HepG2 (cell line): Measurements from ENCODE around the gene NDRG3. TPM values are rescaled to one million over a fixed set of nuclear protein-coding genes. Genes with fewer than 3 reads are reported as not detected.
A peak's percentile ranks its signal among the peaks of the same experiment; 100 is the strongest.

Experiments
- BCL6 ChIP-seq: IDR thresholded peaks from 2 replicates; pipeline ENCODE4 v1.6.1; 2016; ENCODE audit warnings: missing genetic modification reagents, missing compliant biosample characterization
- MTF1 ChIP-seq: sonication (generic); formaldehyde crosslinking; IDR thresholded peaks from 2 replicates; pipeline ENCODE4 v1.5.0; 2020; ENCODE audit warnings: missing genetic modification reagents
- NR2F2 ChIP-seq: IDR thresholded peaks from 2 replicates; pipeline ENCODE4 v1.6.1; 2012; ENCODE audit warnings: low read depth, inconsistent platforms, borderline replicate concordance
- SMAD1 ChIP-seq: sonication (generic); formaldehyde crosslinking; IDR thresholded peaks from 2 replicates; pipeline ENCODE4 v1.4.0; 2020; ENCODE audit warnings: missing genetic modification reagents, low read depth, mild to moderate bottlenecking, borderline replicate concordance
- TEAD3 ChIP-seq: optimal IDR thresholded peaks from 2 replicates; pipeline ENCODE3; 2016; ENCODE audit warnings: borderline replicate concordance
- TOE1 ChIP-seq: sonication (generic); formaldehyde crosslinking; IDR thresholded peaks from 2 replicates; pipeline ENCODE4 v1.4.0; 2020; ENCODE audit warnings: mild to moderate bottlenecking, missing genetic modification reagents
- YEATS2 ChIP-seq: sonication (generic); formaldehyde crosslinking; IDR thresholded peaks from 2 replicates; pipeline ENCODE4 v1.4.0; 2020; ENCODE audit warnings: missing genetic modification reagents, borderline replicate concordance
- YEATS4 ChIP-seq: sonication (generic); formaldehyde crosslinking; IDR thresholded peaks from 2 replicates; pipeline ENCODE4 v1.4.0; 2020; ENCODE audit warnings: missing genetic modification reagents, borderline replicate concordance
- ZNF10 ChIP-seq: sonication (generic); formaldehyde crosslinking; IDR thresholded peaks from 2 replicates; pipeline ENCODE4 v1.4.0; 2020; ENCODE audit warnings: mild to moderate bottlenecking, low read depth, missing genetic modification reagents, borderline replicate concordance
- ZNF281 ChIP-seq: sonication (generic); formaldehyde crosslinking; IDR thresholded peaks from 2 replicates; pipeline ENCODE4 v1.4.0; 2020; ENCODE audit warnings: missing genetic modification reagents, borderline replicate concordance
- ZNF292 ChIP-seq: sonication (generic); formaldehyde crosslinking; IDR thresholded peaks from 2 replicates; pipeline ENCODE4 v1.8.1; 2022; ENCODE audit warnings: mild to moderate bottlenecking, low read depth, missing genetic modification reagents, borderline replicate concordance
- ZNF33A ChIP-seq: sonication (generic); formaldehyde crosslinking; IDR thresholded peaks from 2 replicates; pipeline ENCODE4 v1.5.1; 2020; ENCODE audit warnings: missing genetic modification reagents, mild to moderate bottlenecking, moderate library complexity, borderline replicate concordance
- ZNF350 ChIP-seq: sonication (generic); formaldehyde crosslinking; IDR thresholded peaks from 2 replicates; pipeline ENCODE4 v1.4.0; 2020; ENCODE audit warnings: mild to moderate bottlenecking, low read depth, missing genetic modification reagents, borderline replicate concordance
- ZNF441 ChIP-seq: sonication (generic); formaldehyde crosslinking; IDR thresholded peaks from 2 replicates; pipeline ENCODE4 v1.7.0; 2021; ENCODE audit warnings: missing genetic modification reagents, borderline replicate concordance
- ZNF614 ChIP-seq: IDR thresholded peaks from 2 replicates; pipeline ENCODE4 v1.6.1; 2018; ENCODE audit warnings: missing biosample characterization, missing genetic modification reagents, inconsistent platforms, borderline replicate concordance
- ZNF720 ChIP-seq: sonication (generic); formaldehyde crosslinking; IDR thresholded peaks from 2 replicates; pipeline ENCODE4 v1.4.0; 2020; ENCODE audit warnings: missing genetic modification reagents
- ZNF746 ChIP-seq: sonication (generic); formaldehyde crosslinking; IDR thresholded peaks from 2 replicates; pipeline ENCODE4 v1.8.0; 2022; ENCODE audit warnings: mild to moderate bottlenecking, missing genetic modification reagents
- ZNF773 ChIP-seq: sonication (generic); formaldehyde crosslinking; IDR thresholded peaks from 2 replicates; pipeline ENCODE4 v1.4.0; 2020; ENCODE audit warnings: missing genetic modification reagents, borderline replicate concordance
- polyA plus RNA-seq, 8 experiments: library from polyadenylated mRNA; depleted of rRNA in 3 of 8; stranded (reverse) in 7 of 8; unstranded in 1 of 8; fragments of >200 nt; fragmentation: Illumina TruSeq in 4 of 8; extraction: Trizol in 4 of 8; gene quantifications; 2 replicates each; pipeline versions ENCODE4 v1.2.1 to v1.2.3, GENCODE V29; 2011 to 2016; ENCODE audit warnings: low read depth in 4 of 8, missing spikeins in 1 of 8, mixed read lengths in 1 of 8; ENCODE audit not compliant: insufficient read depth in 1 of 8
- total RNA-seq, 5 experiments: library from RNA; depleted of rRNA; stranded (reverse); fragments of >200 nt; fragmentation: Illumina TruSeq; extraction: Trizol; gene quantifications; 2 replicates each; pipeline ENCODE4 v1.2.3, GENCODE V29; 2016; ENCODE audit warnings: low read depth in 1 of 5
- TF ChIP-seq, protein P1 (sequence below): sonication (generic); formaldehyde crosslinking; IDR thresholded peaks from 2 replicates; pipeline ENCODE4 v1.5.1; 2020; ENCODE audit warnings: missing genetic modification reagents, mild to moderate bottlenecking, borderline replicate concordance
- TF ChIP-seq, protein P2 (sequence below): sonication (generic); formaldehyde crosslinking; IDR thresholded peaks from 2 replicates; pipeline ENCODE4 v1.5.0; 2020; ENCODE audit warnings: mild to moderate bottlenecking, missing genetic modification reagents
- TF ChIP-seq, protein P3 (sequence below): sonication (generic); formaldehyde crosslinking; IDR thresholded peaks from 2 replicates; pipeline ENCODE4 v1.5.0; 2020; ENCODE audit warnings: missing genetic modification reagents

The NDRG3 gene
- total and polyA plus RNA-seq, 2 of the 13 experiments (the other 11 are each of a cell fraction or from before 2014, with no cell fraction given): 36.0 to 40.5 TPM

- TF ChIP-seq ZNF350 (CRISPR knock-in tag): peak; percentile 9; the same call in 1 of the 2 replicates
- TF ChIP-seq ZNF10: 0 out of 2 replicates have a peak, but pooled peaks have one; percentile 56
- no peak for TF ChIP-seq TEAD3
- no peak for TF ChIP-seq ZNF614
- TF ChIP-seq ZNF773 (CRISPR knock-in tag): peak; percentile 42; the same call in 1 of the 2 replicates
- TF ChIP-seq TOE1: no peak
- no peak for TF ChIP-seq ZNF746
- TF ChIP-seq ZNF292 (CRISPR knock-in tag): no peak
- TF ChIP-seq, protein P1, sequence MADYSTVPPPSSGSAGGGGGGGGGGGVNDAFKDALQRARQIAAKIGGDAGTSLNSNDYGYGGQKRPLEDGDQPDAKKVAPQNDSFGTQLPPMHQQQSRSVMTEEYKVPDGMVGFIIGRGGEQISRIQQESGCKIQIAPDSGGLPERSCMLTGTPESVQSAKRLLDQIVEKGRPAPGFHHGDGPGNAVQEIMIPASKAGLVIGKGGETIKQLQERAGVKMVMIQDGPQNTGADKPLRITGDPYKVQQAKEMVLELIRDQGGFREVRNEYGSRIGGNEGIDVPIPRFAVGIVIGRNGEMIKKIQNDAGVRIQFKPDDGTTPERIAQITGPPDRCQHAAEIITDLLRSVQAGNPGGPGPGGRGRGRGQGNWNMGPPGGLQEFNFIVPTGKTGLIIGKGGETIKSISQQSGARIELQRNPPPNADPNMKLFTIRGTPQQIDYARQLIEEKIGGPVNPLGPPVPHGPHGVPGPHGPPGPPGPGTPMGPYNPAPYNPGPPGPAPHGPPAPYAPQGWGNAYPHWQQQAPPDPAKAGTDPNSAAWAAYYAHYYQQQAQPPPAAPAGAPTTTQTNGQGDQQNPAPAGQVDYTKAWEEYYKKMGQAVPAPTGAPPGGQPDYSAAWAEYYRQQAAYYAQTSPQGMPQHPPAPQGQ (CRISPR knock-in tag): no peak
- peak; percentile 55; the same call in 1 of the 2 replicates for TF ChIP-seq ZNF720 (CRISPR knock-in tag)
- TF ChIP-seq NR2F2: no peak
- TF ChIP-seq, protein P2, sequence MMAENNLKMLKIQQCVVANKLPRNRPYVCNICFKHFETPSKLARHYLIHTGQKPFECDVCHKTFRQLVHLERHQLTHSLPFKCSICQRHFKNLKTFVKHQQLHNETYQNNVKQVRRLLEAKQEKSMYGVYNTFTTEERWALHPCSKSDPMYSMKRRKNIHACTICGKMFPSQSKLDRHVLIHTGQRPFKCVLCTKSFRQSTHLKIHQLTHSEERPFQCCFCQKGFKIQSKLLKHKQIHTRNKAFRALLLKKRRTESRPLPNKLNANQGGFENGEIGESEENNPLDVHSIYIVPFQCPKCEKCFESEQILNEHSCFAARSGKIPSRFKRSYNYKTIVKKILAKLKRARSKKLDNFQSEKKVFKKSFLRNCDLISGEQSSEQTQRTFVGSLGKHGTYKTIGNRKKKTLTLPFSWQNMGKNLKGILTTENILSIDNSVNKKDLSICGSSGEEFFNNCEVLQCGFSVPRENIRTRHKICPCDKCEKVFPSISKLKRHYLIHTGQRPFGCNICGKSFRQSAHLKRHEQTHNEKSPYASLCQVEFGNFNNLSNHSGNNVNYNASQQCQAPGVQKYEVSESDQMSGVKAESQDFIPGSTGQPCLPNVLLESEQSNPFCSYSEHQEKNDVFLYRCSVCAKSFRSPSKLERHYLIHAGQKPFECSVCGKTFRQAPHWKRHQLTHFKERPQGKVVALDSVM (CRISPR knock-in tag): peak; percentile 82
- TF ChIP-seq, protein P3, sequence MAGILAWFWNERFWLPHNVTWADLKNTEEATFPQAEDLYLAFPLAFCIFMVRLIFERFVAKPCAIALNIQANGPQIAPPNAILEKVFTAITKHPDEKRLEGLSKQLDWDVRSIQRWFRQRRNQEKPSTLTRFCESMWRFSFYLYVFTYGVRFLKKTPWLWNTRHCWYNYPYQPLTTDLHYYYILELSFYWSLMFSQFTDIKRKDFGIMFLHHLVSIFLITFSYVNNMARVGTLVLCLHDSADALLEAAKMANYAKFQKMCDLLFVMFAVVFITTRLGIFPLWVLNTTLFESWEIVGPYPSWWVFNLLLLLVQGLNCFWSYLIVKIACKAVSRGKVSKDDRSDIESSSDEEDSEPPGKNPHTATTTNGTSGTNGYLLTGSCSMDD (CRISPR knock-in tag): 0 out of 2 replicates have a peak, but pooled peaks have one; percentile 19
- no peak for TF ChIP-seq BCL6 (CRISPR knock-in tag)
- TF ChIP-seq ZNF33A: no peak
- TF ChIP-seq MTF1 (CRISPR knock-in tag): no peak
- no peak for TF ChIP-seq ZNF441
- TF ChIP-seq ZNF281 (CRISPR knock-in tag): 0 out of 2 replicates have a peak, but pooled peaks have one; percentile 13
- TF ChIP-seq YEATS2 (CRISPR knock-in tag): 0 out of 2 replicates have a peak, but pooled peaks have one; percentile 0
- TF ChIP-seq YEATS4 (CRISPR knock-in tag): no peak
- peak; percentile 71; the same call in 1 of the 2 replicates for TF ChIP-seq SMAD1 (CRISPR knock-in tag)
Observed at GRCh38 chr20:36633285-36633772, 112.6 kb downstream of the NDRG3 start (continued).
